CD4-positive, alpha-beta T cell treated with Interleukin-15 for 4 hours (primary cell): ENCODE results near the gene ADAMTS3.

Experiments used
- DNase-seq: peaks from one replicate; pipeline ENCODE4 v3.0.0-alpha.2; 2020; ENCODE audit warnings: low spot score

The ADAMTS3 gene

DNA sequence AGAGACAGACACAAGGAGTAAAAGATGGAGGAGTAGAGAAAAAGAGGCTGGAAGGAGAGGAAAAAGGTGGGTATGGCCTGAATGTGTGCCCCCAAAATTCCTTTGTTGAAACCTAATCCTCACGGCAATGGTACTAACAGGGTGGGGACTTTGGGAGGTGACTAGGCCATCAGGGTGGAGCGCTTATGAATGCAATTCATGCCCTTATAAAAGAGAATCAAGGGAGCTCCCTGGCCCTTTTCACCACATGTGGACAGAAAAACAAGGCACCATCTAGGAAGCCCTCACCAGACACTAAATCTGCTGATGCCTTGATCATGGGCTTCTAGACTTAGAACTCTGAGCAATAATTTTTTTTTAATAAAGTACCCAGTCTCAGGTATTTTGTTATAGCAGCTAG is 282.1 kb downstream of the ADAMTS3 start:
- DNase-seq, result no peak

DNA sequence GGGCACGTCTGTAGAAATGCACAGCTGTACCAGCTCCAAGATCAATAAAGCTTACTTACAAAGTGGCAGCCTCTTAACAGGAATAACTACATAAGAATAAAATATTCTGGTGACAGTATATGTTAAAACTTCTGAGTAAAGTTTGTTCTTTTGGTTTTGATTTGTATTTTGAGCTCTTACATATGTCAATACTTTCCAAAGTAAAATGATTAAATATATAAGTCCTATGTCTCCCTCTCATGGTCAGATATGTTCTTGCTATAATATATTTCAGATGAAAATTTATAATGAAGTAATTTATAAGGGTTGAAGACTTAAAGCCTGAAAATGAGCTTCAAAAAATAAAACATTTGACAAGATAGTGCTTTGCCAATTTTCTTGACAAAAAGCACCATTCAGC is 282.8 kb downstream of the ADAMTS3 start:
- DNase-seq, result no peak

DNA sequence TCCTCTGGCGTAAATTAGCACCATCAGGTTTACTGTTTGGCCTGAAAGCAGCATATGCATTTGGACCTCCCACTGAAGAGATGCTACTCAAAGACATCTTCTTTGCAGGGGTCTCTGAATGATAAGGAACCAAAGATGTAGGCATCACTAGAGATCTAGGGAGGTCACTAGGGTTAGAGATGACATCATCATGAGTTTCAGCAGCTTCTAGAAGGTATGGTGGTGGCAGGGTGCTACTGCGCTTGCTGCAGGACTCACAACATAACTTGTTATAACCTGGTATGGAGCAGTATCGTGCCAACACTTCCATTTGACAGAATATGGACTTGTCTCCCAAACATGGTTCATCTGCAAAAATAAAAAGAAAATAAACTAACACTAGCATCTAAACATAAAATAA is 285.7 kb downstream of the ADAMTS3 start:
- DNase-seq, result no peak

DNA sequence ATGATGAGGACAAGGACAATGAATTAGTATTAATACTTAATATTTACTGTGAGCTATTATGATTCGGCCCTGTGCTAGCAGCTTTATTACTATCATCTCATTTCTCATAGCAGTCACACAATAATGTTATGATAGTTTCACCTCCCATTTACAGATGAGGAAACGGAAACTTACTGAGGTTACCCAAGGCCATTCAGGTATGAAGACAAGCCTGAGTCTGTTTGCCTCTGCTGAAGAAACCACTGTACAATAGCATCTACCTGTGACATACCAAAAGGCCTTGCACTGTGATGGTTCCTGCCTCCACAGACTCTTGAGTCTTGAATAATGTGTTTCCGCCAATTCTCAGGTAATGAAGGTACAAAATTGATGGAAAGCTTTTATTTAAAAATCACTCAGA is 288.8 kb downstream of the ADAMTS3 start:
- no peak for DNase-seq

DNA sequence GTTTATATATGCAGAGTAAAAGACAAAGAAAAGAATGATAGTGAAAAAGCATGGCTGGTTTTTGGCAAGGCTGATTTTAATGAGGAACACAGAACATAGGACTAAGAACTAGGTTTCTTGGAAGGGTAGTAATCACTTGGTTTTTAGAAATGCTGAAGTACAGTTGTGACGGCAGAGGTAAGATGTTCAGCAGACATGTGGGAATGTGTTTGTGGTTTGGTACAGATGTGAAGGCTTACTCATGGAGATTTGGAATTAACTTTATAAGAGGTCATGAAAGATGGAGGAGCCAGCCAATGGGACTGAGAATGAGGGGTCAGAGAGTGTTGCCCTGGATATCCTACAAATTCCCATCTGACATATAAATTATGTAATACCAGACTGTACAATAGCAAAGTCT is 293.6 kb downstream of the ADAMTS3 start:
- DNase-seq, result no peak

DNA sequence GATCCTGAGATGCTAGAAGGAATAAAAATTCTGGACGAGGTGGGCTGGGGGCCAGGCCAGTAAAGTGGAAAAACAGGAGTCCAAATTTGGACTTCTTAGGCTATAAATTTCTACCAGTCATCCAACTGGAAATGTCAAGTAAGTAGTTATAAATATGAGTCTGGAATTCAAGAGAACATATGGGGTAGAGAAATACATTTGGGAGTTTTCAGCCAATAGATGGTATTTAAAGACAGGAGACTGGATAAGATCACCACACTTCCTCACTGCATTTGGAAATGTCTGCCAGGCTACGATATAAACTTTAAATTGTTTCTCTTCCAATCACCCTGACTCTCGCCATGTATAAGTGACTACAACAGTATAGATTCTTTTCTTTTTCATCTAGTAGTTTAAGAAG is 294.8 kb downstream of the ADAMTS3 start:
- DNase-seq, result no peak

DNA sequence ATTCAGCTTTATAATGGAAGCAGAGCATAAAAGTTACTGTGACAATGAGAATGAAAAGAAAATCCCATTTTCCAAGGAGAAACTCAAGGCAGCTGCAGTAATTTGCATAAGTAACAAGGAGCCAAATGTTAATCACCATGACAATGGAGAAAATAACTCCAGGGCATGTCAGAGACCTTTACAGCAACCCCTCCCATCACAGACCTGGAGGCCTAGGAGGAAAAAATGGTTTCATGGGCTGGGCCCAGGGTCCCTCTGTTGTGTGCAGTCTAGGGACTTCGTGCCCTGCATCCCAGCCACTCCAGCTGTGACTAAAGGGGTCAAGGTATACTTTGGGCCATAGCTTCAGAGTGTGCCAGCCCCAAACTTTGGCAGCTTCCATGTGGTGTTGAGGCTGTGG is 313.8 kb downstream of the ADAMTS3 start:
- DNase-seq, result no peak

DNA sequence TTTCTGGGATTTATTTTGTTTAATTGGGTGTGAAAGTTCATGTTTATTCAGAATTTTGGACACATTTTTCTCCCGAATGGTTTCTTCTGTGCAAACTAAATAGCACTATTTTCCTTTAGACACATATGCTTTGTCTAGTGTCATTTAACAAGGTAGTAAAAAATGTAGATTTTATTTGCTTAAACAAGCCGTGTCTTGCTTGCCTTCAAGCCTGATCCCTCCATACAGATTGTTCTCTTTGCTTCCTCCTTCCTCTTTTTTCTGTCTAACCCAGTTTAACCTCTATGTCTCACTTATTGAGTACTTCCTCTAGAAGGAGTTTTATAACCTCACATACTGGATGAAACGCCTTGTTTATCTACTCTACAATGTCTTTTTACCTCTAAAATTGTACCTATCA is 325.4 kb downstream of the ADAMTS3 start:
- no peak for DNase-seq

DNA sequence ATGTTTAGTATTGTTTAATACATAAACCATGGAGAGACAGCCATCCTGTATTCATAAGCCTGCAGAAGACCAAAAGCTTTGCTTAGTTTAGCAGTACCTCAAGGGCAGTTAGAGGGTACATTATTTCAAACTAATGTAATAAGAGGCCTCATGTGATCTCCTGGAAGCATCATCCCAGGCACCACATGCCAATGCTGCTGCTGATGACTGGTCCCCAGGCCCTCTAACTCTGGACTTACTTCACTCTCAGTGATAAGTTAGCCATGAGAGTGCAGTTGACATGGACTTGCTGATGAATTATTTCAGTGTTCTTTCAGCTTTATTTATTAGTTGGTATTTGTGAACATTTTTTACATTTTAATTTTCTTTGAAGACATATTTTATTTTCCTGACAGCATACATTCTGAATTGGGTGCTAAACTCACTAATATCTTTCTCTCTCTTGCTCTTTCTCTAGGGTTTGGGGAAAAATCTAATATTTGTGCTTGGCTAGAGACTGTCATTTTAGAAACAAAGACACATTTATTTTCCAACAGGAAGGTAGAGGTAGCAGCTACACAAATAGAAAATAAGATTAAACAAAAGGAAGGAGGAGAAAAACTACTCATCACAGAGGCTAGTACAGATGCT is 329.4 kb downstream of the ADAMTS3 start:
- DNase-seq, result no peak
